OCI-LY1 (cell line): Measurements from ENCODE around the gene SMDT1.

Source experiments
- EZH2 ChIP-seq: fragments of 200-600 bp; sonication (generic), shearing (Covaris generic); IDR thresholded peaks from 2 replicates; pipeline ENCODE4 v1.8.0; 2017; ENCODE audit warnings: borderline replicate concordance, mixed run types, mild to moderate bottlenecking, antibody characterized with exemption, low read length, moderate library complexity, mixed read lengths
- TF ChIP-seq, protein P1 (sequence below): fragments of 200-600 bp; sonication (generic), shearing (Covaris generic); IDR thresholded peaks from 2 replicates; pipeline ENCODE4 v1.5.1; 2017; ENCODE audit warnings: mild to moderate bottlenecking, antibody characterized with exemption, low read length, moderate library complexity, mixed read lengths

DNA sequence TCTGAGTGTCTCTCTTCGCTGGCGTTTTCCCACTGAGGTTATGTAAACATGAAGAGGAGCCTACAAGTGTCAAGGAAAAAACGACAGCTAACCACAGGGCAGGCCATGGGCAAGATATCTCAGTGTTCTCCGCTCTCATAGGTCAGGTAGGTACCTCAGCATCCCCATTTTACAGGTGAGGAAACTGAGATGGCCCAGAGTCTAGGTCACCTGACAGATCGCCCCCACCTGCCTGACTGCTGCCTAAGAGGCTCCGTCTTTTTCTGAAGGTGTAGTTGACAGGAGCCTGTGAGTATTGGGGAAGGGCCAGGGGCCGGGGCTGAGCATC is 11.9 kb downstream of the SMDT1 start:
- TF ChIP-seq, protein P1, sequence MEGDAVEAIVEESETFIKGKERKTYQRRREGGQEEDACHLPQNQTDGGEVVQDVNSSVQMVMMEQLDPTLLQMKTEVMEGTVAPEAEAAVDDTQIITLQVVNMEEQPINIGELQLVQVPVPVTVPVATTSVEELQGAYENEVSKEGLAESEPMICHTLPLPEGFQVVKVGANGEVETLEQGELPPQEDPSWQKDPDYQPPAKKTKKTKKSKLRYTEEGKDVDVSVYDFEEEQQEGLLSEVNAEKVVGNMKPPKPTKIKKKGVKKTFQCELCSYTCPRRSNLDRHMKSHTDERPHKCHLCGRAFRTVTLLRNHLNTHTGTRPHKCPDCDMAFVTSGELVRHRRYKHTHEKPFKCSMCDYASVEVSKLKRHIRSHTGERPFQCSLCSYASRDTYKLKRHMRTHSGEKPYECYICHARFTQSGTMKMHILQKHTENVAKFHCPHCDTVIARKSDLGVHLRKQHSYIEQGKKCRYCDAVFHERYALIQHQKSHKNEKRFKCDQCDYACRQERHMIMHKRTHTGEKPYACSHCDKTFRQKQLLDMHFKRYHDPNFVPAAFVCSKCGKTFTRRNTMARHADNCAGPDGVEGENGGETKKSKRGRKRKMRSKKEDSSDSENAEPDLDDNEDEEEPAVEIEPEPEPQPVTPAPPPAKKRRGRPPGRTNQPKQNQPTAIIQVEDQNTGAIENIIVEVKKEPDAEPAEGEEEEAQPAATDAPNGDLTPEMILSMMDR, result no peak
- no peak for TF ChIP-seq EZH2
